GM19397 (cell line): Measurements from ENCODE around the gene FBXO30.

Experiments
- ATAC-seq: cut with Tn5 transposase; IDR thresholded peaks from one replicate; pipeline ENCODE4 v1.9.1; 2021; ENCODE audit warnings: mild to moderate bottlenecking, moderate library complexity; ENCODE audit not compliant: unreplicated experiment

Gene FBXO30

DNA sequence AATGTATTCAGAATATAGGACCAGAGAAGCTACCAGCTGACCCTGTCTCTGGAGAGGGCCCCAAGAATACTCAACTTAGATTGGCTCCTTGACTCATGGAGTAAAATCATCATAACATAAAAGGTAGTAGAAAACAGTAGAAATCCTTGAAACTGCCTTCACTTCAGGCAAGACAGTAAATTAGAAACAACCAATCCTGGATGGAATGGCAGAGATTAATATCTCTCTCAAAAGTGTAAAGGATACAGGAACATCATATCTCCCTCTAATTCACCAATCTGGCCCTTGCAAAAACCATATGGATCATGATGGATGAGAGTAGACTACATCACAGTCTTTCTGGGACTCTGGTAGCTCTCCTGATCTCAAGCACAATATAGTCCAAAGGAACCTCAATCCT is 58.9 kb downstream of the FBXO30 start:
- ATAC-seq = no peak

DNA sequence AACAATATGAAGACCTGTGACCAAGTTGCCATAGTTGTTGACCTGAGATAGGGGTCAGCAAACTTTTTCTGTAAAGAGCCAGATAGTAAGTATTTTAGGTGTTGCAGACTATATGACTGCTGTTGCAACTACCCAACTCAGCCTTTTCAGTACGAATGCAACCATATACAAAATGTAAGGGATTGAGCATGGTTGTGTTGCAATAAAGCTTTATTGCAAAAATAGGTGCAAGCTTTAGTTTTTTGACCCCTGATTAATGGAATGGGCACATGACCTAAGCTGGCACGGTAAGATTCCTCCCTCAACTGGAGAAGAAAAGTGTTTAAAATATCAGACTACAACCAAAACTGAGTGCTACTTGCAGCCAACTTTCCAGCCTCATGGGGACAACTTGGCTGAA is 62.0 kb downstream of the FBXO30 start:
- no peak for ATAC-seq

DNA sequence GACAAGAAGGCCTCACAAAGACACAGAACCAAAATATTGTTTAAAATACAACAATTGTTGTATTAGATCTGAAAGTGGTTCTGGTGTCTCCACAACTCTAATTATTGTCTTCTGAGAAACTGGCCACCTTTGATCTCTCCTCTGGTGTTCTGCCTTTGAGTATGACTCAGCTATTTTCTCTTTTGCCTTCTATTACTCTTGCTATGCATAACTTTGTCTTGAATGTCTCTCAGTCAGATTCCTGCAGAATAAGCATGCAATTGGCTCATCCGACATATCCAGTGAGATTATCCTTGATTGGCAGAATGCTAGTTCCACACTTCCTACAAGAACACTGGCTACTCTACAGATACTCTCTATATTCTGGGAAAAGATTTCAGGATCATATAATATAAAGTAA is 65.0 kb downstream of the FBXO30 start:
- ATAC-seq = peak; percentile 78

- no peak for ATAC-seq
Observed at GRCh38 chr6:145745861-145746260, 68.7 kb downstream of the FBXO30 start.

GRCh38 chr6:145744619-145745018 is 70.0 kb downstream of the FBXO30 start:
- no peak for ATAC-seq
